ENCODE measurements around the gene TCF7L2.

DNA sequence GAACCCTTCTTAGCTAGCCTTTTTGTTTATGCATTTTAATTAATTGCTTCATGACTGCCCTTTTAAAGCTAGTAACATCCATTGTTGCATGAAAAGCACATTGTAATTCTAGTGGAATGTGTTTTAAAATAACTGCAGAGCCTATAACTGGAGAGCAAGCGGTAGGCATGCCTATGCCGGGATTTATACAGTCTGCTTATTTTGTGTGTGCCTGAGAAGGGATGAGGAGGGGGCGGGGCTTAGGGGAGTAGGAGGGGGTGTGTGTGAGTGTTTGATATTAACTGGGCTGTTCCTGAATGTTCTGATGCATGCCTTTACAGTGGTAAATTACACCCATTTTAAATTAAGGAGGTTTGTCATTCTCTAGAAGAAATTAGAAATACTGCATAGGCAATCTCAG, 208.1 kb downstream of the TCF7L2 start:
- TF ChIP-seq, protein P1, sequence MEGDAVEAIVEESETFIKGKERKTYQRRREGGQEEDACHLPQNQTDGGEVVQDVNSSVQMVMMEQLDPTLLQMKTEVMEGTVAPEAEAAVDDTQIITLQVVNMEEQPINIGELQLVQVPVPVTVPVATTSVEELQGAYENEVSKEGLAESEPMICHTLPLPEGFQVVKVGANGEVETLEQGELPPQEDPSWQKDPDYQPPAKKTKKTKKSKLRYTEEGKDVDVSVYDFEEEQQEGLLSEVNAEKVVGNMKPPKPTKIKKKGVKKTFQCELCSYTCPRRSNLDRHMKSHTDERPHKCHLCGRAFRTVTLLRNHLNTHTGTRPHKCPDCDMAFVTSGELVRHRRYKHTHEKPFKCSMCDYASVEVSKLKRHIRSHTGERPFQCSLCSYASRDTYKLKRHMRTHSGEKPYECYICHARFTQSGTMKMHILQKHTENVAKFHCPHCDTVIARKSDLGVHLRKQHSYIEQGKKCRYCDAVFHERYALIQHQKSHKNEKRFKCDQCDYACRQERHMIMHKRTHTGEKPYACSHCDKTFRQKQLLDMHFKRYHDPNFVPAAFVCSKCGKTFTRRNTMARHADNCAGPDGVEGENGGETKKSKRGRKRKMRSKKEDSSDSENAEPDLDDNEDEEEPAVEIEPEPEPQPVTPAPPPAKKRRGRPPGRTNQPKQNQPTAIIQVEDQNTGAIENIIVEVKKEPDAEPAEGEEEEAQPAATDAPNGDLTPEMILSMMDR (IDR thresholded peaks at IDR 0.05; ENCODE audit: insufficient read depth, low read length): no peak
- TF ChIP-seq POLR2AphosphoS5 (IDR thresholded peaks at IDR 0.05; ENCODE audit: low read depth): no peak
- TF ChIP-seq, protein P2, sequence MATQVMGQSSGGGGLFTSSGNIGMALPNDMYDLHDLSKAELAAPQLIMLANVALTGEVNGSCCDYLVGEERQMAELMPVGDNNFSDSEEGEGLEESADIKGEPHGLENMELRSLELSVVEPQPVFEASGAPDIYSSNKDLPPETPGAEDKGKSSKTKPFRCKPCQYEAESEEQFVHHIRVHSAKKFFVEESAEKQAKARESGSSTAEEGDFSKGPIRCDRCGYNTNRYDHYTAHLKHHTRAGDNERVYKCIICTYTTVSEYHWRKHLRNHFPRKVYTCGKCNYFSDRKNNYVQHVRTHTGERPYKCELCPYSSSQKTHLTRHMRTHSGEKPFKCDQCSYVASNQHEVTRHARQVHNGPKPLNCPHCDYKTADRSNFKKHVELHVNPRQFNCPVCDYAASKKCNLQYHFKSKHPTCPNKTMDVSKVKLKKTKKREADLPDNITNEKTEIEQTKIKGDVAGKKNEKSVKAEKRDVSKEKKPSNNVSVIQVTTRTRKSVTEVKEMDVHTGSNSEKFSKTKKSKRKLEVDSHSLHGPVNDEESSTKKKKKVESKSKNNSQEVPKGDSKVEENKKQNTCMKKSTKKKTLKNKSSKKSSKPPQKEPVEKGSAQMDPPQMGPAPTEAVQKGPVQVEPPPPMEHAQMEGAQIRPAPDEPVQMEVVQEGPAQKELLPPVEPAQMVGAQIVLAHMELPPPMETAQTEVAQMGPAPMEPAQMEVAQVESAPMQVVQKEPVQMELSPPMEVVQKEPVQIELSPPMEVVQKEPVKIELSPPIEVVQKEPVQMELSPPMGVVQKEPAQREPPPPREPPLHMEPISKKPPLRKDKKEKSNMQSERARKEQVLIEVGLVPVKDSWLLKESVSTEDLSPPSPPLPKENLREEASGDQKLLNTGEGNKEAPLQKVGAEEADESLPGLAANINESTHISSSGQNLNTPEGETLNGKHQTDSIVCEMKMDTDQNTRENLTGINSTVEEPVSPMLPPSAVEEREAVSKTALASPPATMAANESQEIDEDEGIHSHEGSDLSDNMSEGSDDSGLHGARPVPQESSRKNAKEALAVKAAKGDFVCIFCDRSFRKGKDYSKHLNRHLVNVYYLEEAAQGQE (IDR thresholded peaks at IDR 0.05; ENCODE audit: insufficient replicate concordance, low read depth): no peak
- no peak for TF ChIP-seq SPI1 (IDR thresholded peaks at IDR 0.05; ENCODE audit: borderline replicate concordance, low read depth)
